ENCODE measurements around the gene MMEL1.
"Not testable (repeated sequence)": the region's sequence is repeated elsewhere in the genome, so short reads cannot be mapped to it uniquely, and the experiment has no call there.

MMEL1 gene

DNA sequence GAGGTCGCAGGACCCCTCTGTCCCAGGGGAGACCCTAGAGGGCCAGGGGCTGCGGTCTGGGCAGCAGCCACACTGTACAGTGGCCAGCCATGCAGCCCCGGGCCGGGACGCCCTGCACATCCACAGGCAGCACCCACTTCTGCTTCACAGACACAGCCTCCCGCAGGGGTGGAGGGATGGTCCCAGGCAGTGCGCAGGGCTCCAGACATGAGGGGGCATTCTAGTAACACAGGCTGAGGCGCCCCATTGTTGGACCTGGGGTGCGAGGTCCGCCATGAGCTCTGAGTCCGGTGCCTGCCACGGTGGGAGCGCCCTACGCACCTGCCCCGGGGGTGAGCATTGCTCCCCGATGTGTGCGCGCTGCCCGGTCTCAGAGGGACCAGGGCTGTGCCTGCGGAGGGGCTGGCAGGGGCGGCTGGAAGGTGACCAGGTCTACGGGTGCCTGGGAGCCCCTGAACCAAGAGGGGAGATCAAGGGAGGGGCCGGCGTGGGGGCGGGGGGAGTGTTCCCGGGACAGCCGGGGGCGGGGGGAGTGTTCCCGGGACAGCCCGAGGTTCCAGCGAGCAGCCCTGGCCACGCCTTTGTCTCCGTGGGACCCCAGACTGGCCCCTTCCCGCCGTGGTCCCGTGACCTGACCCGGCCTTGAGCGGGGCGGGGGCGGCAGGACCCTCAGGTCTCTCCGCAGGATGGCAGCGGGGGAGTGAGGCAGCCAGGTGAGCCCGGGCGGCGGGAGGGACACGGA is 4.5 kb downstream of the MMEL1 start:
- no peak for DNase-seq

DNA sequence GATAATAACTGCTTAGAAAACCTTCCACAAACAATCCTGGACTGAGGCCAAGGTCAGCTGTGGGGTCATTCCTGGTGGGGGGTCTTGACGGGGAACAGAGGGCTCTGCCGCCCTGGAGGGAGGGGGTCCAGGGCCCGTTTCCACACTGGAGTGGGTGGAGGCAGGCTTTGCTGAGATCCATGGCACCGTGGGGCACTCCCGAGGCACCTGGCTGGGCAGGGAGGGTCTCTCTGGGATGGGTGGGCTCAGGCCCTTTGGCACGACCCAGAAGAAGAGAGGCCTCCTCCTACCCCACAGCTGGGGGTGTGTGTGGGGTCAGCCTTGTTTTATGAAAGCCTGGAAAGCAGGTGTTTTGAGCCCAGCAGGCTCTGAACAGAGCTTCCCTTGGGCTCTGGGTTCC is 5.1 kb downstream of the MMEL1 start:
- no peak for DNase-seq

DNA sequence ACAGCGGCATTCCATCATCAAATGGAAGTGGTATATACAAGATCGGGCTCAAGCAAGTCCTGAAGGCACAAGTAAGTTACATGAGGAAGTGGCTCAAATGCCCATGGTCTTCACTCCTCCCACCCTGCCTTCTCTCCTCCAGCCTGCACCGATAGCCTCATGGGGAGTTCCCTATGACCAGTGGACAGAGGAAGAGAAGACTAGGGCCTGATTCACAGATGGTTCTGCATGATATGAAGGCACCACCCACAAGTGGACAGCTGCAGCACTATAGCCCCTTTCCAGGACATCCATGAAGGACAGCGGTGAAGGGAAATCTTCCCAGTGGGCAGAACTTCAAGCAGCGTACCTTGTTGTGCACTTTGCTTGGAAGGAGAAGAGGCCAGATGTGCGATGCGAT is 7.1 kb downstream of the MMEL1 start:
- DNase-seq, result not testable (repeated sequence)

DNA sequence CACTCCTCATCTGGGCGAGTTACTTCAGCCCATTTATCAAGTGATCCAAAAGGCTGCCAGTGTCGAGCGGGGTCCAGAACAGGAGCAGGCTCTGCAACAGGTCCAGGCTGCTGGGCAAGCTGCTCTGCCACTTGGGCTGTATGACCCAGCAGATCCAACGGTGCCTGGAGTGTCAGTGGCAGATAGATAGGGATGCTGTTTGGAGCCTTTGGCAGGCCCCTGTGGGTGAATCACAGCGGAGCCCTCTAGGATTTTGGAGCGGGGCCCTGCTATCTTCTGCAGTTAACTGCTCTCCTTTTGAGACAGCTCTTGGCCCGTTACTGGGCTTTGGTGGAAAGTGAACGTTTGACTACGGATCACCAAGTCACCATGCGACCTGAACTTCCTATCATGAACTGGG is 7.5 kb downstream of the MMEL1 start:
- no peak for DNase-seq

DNA sequence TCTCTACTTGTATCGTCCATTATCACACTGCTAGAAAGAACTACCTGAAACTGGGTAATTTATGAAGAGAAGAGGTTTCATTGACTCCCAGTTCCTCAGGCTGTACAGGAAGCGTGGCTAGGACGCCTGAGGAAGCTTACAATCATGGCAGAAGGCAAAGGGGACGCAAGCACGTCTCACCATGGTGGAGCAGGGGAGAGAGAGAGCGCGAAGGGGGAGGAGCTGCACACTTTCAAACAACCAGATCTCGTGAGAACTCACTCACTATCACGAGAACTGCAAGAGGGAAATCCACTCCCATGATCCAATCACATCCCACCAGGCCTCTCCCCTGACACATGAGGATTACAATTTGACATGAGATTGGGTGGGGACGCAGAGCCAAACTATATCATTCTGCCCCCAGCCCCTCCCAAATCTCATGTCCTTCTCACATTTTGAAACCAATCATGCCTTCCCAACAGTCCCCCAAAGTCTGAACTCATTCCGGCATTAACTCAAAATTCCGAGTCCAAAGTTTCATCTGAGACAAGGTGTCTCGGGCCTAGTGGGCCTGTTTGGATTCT is 8.0 kb downstream of the MMEL1 start:
- DNase-seq, result no peak

DNA sequence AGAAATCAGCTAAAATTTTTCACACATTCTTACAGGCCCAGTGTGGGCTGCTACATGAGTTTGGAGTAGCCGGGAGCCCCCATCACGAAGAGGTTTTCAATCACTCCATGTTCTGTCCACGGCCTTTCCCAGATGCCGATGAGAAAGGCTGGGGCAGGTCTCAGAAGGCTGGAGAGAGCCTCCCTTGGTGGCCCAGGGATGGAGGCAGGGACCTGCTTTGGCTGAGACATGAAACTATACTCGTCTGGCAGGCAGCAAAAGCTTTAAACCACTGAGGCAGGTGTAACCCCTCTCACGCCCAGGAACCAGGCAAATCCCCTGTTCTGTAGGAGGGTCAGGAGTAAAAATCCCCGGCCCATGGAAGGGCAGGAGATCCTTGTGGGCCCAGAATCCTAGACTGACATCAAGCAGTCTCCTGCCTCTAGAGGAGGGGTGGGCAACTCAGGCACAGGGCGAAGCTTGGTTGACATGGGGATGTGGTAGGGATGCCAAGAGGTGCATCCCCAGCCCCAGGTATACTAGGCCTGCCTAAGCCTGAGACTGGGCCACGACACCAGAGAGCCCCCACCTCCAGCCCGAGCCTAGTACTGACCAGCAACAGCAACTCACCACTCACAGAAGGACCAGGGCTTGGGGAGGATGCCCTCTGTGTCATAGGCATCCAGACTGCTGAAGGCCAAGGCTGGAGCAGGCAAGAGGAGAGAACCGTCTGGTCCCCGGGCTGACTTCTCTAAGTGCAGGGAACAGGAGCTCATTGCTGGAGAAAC is 9.1 kb downstream of the MMEL1 start:
- DNase-seq, result no peak

DNA sequence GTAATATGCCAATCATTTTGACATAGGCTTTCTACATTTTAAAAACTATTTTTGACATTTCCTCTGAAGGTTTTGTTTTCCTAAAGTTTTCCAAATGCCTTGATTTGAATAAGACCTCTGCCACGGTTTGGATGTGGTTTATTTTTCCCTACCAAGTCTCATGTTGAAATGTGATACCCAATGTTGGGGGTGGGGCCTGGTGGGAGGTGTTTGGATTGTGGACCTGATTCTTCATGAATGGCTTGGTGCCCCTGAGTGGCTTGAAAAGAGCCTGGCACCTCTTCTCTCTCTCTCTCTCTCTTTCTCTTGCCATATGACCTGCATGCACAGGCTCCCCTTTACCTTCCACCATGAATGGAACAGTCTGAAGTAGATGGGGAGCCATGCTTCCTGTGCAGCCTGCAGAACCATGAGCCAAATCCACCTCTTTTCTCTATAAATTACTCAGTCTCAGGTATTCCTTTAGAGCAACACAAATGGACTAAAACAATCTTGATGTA is 14.8 kb downstream of the MMEL1 start:
- DNase-seq, result no peak

DNA sequence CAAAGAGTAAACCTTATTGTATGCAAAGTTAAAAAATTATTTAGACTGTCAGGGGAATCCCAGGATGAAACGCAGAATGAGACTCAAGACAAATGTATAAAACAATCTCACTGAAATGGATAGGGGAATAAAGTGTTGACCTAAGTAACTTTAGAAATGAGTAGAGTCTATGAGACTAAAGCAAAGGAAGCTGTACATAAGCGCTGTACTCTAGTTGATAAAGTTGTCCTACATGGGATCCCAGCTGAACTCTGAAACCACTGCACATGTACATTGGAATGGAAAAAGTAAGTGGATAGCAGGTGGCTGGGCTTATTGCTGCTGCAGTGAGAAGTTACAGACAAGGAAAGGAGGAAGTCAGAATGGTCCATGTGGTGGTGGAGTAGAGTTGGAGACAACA is 18.7 kb downstream of the MMEL1 start:
- DNase-seq, result no peak

DNA sequence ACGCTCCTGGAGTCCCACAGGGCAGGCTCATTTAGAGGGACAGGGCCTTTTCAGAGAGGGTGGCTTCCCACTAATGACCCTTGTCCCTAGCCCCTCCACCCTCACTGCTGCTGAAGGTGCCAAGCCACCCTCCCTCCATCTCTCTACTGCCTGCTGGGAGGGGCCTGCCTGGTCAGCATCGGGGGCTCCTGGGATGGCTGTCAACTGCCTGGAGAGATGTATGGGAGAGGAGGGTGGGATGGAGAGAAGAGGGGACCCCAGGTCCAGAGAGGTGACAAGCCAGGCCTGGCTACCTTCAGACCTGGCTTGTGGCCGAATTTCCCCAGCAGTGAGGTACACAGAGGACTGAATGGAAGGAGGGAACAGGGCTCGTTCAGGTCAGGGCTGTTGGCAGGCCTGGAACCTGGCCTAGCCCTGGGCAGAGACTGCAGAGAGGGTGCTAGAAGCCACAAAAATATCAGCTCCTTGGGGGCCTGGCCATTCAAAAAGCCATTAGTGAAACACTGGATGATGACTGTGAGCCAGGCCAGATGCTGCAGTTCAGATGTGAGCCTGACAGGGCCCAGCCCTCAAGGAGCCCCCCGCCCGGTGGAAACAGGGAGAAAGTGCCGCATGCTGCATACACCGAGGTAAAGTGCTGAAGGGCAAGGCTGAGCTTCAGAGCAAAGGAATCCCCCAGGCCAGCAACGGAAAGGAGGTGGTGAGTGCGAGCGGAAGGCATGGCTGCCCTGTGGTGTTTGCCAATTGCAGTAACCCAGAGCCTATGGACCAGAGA is 20.0 kb downstream of the MMEL1 start:
- no peak for DNase-seq

DNA sequence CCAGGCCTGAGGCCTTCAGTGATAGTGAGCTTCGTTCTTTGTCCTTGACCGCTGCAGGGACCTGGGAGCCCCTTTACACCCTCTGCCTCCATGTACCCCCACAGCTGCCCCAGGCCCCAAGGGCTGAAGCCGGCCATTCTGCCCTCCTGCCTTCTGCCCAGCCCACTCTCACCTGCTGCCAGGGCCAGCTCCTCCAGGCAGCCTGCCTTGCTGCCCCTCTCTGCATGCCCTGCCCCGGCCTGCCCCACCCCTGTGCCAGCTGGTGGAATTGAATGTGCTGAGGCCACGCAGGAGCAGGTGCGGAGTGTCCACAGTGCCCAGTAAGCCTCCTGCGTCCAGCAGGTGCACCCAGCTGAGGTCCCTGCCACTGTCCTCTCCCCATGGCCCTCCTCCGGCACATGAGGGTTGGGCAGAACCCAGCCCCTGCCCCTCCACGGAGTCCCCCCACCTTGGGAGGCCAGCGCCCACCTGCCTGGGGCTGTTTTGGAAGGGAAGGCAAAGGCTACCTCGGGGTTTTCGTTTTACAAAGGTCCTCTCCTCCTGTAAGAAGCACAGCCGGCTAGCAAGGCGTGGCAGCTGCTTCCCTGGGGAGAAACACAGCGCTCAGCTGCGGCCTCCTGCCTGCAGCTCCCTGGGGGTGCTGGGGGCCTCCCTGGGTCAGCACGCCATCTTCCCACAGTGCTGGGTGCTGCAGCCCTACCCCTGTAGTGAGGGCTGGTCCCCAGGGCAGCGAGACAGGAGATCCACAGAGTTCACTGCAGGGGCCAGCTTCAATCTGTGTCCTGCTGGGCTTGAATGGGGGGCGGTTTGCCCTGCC is 21.0 kb downstream of the MMEL1 start:
- DNase-seq, result no peak

DNA sequence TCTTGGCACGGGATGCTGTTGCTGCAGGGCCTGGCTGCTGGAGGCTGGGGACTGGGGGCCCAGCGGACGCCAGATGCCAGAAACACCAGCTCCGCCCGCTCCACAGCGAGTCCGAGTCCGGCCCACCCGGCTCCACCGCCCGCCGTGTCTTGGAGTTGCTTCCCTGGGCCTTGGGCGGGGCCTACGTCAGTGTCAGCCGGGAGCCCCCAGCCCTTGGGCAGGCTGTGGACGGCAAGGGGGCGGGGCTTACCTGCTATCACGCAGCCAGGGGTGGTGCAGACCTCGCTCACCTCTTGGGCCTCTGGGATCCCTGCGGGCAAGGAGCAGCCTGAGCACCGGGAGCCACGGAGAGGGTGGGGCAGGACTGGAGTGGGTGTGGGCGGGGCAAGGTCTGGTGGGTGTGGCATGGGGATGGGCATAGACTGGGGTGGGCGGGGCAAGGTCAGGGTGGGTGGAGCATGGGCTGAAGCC is 21.8 kb downstream of the MMEL1 start:
- no peak for DNase-seq

DNA sequence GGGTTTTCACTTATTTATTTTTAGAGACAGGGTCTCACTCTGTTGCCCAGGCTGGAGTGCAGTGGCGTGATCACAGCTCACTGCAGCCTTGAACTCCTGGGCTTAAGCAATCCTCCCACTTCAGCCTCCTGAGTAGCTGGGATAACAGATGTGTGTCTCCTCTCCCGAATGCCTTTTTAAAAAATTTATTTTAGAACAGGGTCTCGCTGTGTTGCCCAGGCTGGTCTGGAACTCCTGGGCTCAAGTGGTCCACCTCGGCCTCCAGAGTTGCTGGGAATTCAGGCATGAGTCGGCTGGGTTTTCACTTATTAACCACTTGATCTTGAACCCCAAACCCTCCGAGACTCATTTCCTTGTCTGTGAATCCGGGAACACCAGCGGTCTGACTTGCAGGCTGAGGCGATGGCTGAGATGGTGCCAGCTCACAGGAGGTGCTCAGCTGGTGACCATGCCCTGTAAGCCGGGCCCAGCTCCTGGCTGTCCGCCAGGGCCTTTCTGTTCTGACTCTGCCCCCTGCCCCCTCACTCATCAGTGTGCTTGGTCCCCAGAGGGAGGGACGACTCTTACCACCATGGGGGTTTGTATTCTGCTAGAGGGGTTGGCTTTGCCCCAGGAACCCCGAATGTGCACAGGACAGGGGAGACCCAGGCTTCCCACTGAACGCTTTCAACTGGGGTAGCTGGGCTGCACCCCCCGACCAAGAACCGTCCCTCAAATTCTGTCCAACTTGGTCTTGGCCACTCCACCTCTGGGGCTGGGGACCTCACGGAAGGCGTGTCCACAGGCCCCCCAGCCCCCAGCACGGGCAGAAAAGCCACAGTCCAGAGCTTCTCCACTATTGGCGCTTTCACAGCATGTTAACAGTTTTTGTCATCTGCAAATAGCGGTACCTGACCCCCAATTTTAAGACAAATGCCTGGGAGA is 22.5 kb downstream of the MMEL1 start:
- no peak for DNase-seq

DNA sequence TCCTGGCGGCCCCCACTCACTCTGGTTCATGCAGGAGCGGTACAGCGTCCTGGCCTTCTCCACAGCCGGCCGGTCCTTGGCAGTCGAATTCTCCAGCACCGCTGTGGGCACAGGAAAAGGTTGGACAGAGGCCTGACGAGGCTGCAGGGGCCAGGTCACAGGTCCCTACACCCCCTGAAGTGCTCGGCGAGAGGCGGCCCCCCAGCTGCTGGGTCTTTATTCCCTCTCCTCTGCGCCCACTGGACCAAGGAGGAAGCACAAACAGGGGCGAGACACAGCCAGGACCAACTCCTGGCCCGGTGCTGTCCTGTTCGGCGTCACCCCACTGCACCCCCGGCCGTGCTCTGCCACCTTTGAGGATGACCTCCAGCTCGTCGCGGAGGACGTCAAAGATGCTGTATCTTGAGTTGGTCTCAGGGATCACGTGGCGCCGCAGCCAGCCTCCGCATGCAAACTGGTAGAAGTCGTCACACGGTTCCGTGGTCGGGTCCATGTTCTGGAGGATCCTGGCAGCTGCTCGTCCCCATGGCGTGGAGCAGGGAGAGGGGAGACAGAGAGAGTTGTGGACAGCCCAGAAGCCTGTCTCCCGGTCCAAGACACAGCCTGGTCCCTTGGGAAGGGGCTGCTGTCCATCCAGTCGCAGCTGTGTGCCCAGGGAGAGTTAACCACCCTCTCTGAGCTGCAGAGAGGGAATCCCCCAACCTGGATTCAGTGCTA is 23.3 kb downstream of the MMEL1 start:
- no peak for DNase-seq

DNA sequence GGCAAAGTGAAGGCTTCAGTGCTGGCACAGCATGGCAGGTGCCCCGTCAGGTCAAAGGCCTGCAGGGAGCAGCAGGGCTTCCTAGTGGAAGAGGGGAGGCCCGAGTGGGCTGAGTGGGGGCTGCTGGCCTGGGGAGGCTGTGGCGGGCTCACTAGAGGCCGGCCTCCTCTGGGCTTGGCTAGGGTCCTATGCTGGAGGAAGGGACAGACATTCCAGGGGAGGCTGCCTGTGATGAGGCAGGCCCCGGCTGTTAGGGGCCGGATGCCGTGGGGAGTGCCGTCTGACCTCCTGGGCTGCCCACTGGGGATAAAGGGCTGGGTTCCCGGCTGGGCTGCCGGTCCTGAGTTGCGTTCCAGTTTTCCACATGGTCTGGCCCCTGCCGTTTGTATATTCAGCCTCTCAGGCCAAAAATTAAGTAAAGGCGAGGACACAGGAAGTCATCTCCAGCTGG is 25.1 kb downstream of the MMEL1 start:
- no peak for DNase-seq

DNA sequence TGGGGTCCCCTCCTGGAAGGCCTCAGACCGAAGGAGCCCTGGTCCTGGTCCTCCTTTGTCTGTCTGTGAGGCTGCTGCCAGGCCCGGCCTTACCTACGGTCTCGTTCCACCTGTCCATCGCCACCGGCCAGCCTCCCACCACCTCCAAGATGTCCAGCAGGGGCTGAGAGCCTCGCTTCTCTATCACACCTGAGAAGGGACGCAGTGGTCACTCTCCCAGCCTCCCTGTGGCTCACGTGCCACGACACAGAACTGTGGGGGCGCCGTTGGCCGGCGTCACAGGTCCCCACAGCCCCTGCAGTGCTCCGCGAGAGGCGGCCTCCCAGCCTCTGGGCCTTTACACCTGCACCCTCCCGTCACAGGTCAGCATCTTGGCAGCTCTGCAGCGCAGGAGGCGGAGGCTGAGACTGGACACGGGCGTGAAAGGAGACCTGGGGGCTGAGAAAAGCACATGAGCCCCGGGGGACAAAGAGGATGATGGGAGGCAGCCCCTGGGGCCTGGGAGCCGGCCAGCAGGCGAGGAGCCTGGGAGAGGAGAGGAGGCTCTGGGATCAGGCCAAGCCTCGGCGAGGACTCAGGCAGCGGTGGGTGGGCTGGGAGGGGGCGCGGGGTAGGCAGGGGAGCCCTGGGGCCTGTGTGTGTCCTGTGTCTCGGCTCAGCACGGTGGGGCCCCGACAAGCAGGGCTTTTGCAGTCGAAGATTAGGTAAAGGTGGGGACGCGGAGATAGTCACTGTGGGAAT is 25.8 kb downstream of the MMEL1 start:
- no peak for DNase-seq

DNA sequence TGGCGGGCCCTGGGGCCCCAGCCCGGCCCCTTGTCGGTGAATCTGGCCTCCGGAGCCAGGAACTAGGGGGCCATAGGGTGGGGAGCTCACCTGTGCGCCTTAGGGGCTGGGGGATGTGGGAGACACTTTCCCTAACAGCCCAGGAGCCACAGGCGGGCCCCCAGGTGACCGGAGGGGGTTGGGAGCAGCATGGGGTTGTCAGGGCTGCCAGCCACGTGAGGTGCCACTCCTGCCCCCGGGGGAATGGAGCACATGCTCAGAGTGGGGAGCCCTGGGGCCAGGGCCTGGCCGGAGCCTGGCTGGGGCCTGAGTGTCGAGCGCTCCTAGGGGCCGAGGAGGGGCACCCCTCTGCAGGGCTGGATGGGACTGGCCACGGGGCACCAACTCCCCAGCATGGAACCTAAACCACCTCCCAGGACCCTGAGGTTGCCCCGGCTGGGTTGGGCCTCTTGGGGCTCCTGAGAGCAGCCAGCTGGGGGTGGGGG is 26.4 kb downstream of the MMEL1 start:
- no peak for DNase-seq

DNA sequence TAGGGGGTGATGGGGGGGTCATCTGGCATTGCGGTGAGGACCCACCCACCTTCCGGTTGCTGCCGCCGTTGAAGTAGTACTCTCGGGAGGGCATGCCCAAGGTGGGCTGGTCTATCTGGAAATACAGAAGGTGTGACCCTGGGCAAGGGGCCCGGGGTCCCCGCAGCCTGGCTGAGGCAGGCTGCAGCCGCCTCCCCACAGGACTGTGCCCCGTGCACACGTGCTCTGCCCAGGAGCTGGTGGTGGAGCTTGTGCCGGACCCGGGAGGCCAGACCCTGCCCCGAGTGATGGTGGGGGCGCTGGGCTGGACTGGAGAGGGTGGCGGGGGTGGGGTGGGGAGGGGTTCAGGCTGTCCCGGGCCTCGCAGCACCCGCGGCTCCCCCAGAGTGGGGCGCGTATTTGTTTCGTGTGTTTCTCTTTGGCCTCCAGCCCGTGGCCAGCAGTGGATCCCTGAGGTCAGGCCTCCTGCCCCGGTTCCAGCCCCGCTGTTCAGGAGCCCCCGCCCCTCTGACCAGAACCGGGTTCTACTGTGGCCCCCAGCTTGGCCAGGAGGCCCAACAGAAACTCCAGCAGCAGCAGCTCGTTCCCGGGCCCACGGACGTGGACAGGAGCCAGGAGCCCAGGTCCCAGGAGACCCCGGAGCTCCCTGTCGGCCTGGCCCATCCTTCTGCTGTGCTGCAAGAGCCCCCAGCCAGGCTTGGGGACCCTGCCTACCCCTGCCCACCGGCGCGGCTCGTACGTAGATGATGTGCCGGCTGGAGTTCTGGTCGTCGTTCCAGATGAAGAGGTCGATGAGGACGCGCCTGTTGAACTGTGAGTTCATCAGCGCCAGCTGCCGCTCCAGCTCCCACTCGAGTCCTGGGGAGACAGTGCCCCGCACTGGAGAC is 27.1 kb downstream of the MMEL1 start:
- no peak for DNase-seq

DNA sequence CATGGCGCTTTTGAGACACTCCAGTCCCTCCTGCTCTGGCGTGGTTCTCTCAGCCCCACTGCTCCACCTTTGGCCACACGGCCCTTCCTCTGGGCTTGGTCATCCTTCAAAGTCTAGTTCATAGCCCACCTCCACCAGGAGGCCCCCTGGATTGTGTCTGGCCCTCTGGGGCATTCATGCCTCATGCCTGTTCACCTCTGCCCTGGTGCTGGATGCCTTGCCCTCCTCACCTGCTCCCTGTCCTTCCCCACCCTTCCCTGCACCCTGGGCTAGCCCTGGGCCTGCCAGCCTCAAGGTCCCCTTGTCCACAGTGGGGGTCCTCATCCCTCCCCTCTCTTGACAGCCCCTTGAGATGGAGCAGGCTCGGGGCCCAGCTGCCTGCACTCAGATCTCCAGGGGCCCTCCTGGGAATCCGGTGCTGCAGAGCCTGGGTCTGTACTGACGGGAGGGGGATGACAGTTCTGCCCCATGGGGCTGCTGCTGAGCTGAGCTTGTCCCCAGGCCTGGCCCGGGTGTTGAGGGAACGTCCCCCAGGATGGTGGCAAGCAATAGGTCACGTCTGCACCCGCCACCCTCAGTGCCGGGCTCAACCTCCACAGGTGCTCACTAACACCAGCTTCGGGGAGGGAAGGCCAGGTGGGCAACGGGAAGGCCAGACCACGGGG is 27.8 kb downstream of the MMEL1 start:
- DNase-seq, result no peak

All from NCI-H2029 (cell line).